Epithelial cell of esophagus (primary cell): Measurements from ENCODE around the gene ZCCHC14.
A peak's percentile ranks its signal among the peaks of the same experiment; 100 is the strongest.

ENCODE experiments used
- DNase-seq: peaks from one replicate; pipeline ENCODE4 v3.0.0; 2010; ENCODE audit warnings: low read depth
- H3K4me3 ChIP-seq: 2 replicates; pipeline ENCODE4 v1.5.1; 2011; ENCODE audit warnings: mild to moderate bottlenecking, low read length, control low read depth
- TF ChIP-seq, protein P1 (sequence below): IDR thresholded peaks from 2 replicates; pipeline ENCODE4 v1.5.1; 2011; ENCODE audit warnings: low read depth, mild to moderate bottlenecking, low read length, control low read depth, inconsistent platforms; ENCODE audit not compliant: insufficient read depth; ENCODE audit errors: missing control alignments

Gene ZCCHC14

DNA sequence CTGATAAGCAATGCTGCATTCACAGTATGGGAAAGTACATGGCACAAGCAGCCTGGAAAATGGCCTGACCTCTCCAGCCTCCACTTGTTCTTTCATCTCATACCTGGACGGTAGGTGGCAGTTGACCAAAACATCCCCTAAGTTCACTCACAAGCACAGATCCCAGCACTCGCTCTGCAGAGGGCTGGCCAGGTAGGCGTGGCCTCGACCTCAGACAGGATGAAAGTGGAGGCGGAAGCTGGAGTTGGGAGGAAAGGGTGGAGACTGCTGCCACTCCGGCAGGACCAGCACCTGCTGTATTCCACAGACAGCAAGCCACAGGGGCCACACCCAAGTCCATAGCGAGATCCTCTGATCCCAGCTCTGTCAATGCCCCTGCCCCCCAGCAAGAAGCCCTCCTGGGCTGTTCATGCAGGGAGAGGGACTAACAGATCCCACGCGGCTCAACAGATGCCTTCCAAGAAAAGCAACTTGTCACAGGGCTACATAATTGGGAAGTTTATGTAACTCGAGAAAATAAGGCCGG is 31.3 kb downstream of the ZCCHC14 start:
- DNase-seq: peak; percentile 95
- no peak overlapping the region for H3K4me3 ChIP-seq
- TF ChIP-seq, protein P1, sequence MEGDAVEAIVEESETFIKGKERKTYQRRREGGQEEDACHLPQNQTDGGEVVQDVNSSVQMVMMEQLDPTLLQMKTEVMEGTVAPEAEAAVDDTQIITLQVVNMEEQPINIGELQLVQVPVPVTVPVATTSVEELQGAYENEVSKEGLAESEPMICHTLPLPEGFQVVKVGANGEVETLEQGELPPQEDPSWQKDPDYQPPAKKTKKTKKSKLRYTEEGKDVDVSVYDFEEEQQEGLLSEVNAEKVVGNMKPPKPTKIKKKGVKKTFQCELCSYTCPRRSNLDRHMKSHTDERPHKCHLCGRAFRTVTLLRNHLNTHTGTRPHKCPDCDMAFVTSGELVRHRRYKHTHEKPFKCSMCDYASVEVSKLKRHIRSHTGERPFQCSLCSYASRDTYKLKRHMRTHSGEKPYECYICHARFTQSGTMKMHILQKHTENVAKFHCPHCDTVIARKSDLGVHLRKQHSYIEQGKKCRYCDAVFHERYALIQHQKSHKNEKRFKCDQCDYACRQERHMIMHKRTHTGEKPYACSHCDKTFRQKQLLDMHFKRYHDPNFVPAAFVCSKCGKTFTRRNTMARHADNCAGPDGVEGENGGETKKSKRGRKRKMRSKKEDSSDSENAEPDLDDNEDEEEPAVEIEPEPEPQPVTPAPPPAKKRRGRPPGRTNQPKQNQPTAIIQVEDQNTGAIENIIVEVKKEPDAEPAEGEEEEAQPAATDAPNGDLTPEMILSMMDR: peak; percentile 59

DNA sequence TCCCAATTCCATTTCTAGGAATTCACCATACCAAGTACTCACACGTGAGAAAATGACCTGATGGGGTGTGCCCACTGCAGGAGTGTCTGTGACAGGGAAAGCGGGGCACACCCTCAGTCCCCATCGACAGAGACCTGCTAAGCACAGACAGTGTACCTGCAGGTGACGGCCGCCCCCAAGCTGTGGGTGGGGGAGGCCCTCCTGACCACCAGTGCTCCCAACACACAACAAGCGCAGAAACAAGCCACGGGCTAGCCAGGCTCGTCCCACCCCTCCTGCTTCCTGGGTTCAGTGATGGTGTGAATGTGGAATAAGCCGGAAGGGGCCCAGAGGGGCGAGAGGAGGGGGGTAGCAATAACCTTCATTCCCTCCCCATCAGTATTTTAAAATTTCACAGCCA is 31.9 kb downstream of the ZCCHC14 start:
- TF ChIP-seq, protein P1: no peak
- no peak for DNase-seq
- H3K4me3 ChIP-seq: no peak overlapping the region

DNA sequence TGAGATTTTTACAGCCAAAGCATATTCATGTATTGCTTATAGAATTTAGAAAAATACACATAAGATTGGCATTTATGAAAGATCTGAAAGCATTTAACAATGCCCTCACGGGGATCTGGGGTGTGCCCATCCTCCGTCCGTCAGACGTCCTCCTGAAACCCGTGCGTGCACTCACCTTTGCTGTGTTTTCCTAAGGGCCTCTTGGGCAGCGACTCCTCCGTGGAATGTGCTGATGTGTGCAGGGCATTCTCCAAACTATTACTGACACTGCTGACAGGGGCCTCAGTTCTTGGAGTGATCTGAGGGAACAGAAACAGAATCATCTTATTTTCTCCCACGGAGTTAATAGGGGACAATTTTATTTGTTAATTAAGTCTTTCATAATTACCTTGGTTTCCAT is 33.0 kb downstream of the ZCCHC14 start:
- H3K4me3 ChIP-seq: no peak overlapping the region
- DNase-seq: no peak
- TF ChIP-seq, protein P1: no peak

DNA sequence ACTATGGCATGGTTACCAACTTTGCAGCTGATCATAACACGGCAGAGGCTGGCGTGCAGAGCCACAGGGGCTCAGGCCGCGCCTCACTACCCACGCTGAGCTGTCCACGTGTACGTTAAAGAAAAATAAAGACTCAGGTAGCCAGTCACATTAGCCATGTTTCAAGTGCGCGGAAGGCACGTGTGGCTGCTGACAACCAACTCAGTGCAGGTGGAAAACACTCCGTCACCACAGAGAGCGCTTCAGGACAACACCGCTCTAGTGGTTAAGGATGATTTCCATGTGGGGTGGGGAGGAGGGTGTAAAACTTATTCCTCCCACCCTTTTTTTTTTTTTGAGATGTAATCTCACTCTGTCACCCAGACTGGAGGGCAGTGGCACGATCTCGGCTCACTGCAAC is 33.8 kb downstream of the ZCCHC14 start:
- no peak overlapping the region for H3K4me3 ChIP-seq
- no peak for DNase-seq
- TF ChIP-seq, protein P1: no peak

DNA sequence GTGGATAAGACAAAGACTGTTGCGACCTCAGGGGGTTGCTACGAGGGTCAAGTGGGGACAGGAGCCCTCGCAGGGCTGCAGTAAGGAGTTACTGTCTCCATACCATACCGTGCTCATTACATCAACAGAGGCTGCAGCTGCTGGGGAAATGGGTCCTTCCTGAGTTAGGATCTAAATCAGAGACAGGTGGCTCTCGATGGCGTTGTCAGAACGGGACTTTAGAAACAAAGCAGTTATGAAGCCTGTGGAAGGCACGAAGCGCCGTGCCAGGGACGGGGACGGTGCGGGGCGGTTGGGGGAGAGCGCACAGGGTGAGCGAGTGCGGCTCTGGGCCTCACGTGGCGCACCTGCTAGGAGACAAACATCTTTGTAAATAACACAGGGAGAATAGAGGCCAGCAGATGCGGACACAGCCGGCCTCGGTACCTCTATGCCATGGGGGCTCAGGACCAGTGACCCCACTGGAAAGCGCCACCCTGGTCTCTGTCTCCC is 34.4 kb downstream of the ZCCHC14 start:
- TF ChIP-seq, protein P1: no peak
- no peak overlapping the region for H3K4me3 ChIP-seq
- DNase-seq: no peak

DNA sequence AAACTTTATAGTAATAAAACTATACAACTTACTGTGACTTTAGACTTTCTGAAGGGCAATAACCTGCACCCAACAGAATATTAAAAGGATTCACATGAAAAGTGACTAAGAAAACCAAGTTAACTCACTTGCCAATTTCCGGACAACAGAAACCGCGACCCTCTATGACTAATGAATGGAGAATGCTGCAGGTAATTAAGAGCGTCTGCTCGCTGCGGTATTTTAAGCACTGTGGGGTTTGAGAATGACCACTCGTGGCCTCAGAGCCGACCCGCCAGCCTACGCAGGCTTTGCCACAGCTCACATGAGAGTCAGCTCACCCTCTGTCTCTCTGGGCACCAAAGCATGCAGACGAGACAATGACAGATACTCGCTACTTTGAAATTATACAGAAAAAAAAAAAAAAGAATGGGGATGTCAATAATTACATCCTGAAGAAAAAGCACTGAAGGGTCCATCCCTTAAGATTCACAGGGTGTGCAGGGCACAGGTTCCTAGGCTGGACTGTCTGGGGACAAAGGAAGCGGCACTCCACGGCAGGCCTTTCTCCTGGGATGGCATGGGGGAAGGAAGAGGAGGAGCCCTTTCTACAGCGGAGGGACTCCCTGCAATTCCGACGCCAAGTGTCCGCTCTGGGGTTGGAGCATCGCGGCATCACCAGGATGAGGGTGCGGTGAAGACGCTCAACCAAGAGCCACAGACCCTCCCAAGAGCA is 35.0 kb downstream of the ZCCHC14 start:
- TF ChIP-seq, protein P1: no peak
- H3K4me3 ChIP-seq: no peak overlapping the region
- DNase-seq: peak; percentile 86

DNA sequence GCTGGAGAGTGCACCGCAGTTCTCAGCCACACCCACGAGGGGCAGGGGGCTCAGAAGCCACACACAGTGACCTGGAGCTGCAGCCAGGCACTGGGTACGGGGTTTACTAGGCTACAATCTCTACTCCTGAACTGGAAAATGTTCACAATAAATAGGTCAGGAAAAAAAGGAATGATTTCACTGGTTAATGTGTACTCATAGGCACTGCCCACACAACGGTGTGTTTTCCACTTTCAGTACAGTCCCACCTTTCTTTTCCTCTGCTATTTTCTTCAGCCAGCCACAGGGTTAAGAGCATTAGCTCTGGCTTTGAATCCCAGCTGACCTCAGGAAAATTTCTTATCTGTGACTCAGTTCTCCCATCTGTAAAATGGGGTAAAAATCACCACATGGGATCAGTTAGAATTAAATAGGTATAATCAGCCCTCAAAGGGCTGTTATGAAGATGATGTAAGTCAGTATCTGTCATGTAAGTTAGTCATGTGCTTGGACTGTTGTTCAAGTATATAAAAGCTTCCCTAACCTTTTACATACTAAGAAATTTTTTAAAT is 35.7 kb downstream of the ZCCHC14 start:
- TF ChIP-seq, protein P1: no peak
- H3K4me3 ChIP-seq: no peak overlapping the region
- DNase-seq: peak; percentile 51
